ENCODE results near the gene F5.
"Not testable (repeated sequence)": the region's sequence is repeated elsewhere in the genome, so short reads cannot be mapped to it uniquely, and the experiment has no call there.

F5 gene

GRCh38 chr1:169538998-169539871 lies 47.0 kb downstream of the F5 start:
- DNase-seq = no peak

GRCh38 chr1:169534653-169535052 lies 51.6 kb downstream of the F5 start:
- no peak for DNase-seq

DNA sequence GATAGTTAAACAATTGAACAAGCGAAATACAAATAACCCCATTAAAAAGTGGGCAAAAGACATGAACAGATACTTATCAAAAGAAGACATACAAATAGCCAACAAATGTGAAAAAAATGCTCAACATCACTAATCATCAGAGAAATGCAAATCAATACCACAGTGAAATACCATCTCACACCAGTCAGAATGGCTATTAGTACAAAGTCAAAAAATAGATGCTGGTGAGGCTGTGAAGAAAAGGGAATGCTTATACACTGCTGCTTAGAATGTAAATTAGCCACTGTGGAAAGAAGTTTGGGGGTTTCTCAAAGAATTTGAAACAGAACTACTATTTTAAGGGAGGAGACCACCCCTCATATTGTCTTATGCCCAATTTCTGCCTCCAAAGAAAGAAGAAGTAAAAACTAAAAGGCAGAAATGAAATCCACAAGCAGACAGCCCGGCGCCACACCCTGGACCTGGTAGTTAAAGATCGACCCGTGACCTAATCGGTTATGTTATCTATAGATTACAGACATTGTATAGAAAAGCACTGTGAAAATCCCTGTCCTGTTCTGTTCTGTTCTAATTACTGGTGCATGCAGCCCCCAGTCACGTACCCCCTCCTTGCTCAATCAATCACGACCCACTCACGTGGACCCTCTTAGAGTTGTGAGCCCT lies 52.6 kb downstream of the F5 start:
- not testable (repeated sequence) for DNase-seq

GRCh38 chr1:169530448-169530847 lies 55.8 kb downstream of the F5 start:
- no peak for DNase-seq

DNA sequence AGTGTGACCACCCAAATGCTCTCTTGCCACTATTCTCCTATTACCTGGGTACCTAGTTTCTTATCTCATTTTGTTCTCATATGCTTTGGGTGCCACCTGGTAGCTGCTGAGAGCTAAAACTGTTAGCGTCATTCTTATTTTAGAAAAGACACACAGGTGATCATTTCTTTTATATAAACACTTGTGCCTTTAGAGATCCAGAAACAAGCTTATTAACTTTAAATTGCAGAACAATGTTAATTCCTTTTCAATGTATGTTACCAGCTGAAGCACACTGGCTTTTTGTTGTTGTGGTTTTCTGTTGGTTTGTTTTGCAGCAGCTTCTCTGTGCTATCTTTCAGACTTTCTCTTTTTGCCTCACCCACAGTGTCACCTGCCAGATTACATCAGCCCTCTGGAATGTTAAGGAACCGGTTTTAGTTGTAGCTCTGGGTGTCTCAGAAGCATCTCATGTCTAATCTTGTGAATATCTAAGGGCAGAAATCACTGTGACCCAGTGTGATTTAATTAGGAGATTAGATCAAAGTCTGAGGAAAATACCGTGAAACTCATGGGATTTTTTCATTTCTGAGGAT lies 57.1 kb downstream of the F5 start:
- DNase-seq = no peak

- no peak for DNase-seq
Observed at GRCh38 chr1:169528215-169529067, 57.8 kb downstream of the F5 start.

DNA sequence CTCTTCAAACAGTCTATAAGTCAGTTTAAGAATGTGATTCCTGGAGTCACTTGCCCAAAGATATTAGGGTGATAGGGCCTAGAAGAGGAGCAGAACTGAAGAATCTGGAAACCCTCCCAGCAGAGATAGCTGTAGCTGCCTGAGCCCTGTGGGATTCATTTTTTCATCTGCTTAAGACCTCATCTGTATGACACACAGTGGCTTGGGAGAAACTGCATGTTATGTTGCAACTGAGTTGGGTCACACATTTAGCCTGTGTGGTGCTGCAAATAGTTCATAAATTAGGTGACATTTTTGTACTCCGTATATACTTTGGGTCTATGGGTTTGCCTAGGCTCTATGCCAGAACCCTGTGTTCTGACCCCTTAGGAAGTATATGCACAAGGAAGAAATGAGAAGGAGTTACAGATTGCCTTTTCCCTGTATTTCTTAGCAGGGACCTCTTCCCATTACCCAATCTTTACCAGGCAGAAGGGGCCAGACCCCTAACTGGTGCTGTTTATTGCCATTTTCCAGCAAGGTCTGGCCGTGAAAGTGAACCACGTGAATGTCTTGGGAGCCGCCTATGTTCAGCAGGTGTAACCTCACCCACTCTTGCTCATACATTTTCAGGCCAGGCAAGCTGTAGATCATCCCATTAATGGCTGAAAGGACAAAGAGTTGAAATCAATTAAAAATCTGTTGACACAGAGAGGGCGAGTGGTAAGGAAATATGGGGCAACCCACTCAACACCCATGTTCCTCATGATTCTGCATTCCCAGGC lies 58.6 kb downstream of the F5 start:
- no peak for DNase-seq

DNA sequence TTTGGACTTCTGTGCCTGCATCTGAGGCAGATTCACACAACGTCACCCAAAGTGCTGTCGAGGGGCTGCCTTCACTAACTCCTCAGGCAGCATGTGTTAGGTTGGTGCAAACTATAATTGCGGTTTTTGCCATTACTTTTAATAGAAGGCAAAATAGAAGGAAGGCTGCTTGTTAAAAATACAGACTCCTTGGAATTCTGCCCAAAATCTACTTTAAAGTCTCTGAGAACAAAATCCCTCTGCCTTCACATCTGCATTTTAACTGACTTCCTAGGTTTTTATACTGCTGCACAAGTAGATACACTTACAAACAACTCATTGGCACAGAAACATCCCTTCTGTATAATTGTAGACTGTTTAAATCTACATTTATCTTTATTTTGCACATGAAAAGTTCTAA lies 59.3 kb downstream of the F5 start:
- DNase-seq = no peak

DNA sequence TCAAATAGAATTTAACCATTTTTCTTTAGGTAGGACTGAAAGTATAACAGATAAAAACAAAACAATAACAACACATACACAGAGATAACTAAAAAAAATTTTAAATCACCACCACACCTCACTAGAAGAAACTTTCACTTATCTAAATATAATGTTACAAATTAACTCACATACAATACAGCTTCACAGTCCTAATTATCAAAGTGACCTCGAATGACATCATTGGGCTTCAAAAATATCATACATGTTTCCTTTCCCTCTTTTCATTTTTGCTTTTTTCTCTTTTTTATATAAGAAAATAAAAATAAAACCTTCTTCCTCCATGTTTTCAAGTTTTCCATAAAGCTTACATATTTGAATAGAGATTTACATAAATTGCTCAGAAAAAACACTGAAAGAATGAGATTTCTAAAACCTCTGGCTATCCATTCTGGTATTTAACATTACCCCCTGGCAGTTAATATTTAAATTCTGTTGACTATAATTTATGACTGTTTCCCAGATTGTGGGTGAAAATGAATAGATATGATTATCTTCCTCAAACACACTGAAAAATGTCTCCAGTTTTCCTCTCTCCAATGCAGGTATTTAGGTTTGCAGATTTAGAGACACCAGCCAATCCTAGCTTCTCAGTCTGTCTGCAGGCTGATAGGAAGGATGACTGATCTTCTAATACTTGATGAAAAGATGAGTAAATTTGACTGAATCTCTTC lies 60.0 kb downstream of the F5 start:
- DNase-seq = no peak

DNA sequence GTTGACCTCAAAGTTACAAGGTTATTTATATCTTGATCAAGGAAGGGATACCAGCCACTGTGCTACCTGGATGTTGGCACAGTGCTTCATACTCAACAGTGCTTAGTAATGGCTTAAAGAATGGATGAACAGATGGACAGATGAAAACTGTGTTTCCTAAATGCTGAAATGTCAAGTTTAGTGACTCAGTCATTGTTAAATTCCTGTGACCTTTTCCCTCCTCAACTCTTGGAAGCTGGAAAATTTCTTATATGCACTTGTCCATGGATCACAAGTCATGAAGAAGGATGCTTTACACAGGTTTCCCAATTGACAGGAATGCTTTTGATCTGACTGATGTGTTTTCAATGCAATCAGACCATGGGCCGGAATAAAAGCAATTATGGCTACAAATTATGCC lies 60.9 kb downstream of the F5 start:
- no peak for DNase-seq

GRCh38 chr1:169523904-169524303 lies 62.4 kb downstream of the F5 start:
- no peak for DNase-seq

GRCh38 chr1:169521226-169521625 lies 65.1 kb downstream of the F5 start:
- DNase-seq = no peak

GRCh38 chr1:169517558-169518186 lies 68.6 kb downstream of the F5 start:
- no peak for DNase-seq

DNA sequence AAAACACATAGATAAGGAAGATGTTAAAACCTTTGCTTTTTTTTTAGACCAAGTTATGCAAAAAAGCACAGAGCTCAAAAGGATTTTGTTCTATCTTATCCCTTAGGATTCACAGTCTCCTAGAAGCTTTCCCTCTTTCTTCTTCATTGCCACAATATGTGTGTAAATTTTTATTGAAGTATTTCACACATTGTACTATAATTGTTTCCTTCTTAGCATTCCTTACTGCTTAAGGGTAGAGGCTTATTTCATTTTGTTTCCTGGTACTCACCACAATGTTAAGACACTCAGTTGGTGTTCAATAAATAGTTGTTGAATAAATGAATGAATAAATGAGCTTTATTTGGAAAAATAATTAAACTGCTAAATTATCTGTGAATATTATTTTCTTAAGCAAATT lies 70.6 kb downstream of the F5 start:
- DNase-seq = no peak

DNA sequence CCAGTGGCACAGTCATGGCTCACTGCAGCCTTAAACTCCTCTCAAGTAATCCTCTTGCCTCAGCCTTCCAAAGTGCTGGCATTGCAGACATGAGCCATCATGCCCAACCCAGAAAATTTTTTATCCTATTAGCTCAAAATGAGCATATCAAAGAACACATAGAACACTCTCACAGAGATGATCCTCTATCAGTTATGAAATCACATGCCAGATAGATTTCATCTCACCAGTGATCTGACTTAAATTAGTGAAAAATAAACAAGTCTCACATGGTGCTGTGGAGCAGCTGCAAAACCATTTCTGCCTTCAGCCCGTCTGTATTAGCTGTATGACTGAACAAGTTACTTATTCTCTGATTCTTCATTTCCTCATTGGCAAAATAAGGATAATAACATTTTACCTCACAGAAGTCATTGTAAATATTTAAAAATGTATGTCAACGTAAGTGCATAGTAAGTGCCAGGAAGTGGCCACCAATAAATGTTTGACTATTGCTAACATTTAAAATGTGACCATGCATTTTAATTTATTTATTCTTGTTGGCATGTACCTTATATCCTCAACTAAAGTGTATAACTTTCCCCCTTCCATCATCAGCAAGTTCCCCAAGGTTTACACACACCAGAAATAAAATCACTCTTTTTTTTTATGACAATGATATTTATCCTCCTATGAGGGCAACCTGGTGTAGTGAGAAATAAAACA lies 71.6 kb downstream of the F5 start:
- no peak for DNase-seq

DNA sequence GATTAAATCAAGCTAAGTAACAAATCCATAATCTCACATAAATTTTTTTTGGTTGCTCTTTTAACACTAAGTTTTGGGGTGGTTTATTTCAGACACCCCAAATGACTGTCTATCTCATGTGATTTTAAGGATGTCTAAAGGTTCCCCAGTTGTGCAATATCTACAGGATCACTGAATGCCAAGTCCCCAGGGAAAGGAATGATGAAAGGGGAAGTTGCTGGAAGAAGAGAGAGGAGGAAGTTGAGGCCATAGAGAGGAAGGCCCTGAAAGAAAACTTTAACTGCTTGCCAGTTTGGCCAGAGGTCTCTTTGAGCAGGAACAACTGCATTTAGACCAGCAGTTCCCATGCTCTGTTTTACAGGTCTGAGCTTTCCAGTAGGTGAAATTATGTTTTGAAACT lies 73.1 kb downstream of the F5 start:
- no peak for DNase-seq

- no peak for DNase-seq
Observed at GRCh38 chr1:169511316-169512005, 74.8 kb downstream of the F5 start.

DNA sequence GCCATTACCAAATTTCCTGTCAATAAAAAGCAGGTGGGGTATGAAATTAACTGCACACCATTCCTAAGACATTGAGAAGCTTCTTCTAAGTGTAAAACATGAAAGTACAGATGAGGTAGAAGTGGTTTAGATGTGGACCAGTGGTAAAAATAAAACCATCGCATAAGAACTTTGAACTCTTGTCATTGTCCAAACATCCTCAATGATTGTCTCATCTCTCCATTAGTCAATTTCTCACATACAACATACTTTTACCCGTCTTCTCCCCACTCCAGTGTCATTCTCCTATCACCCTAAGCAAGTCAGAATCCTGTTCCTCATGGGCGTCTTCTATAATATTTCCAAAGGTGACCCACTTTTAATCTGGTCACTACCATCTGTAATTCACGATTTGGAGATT lies 76.2 kb downstream of the F5 start:
- no peak for DNase-seq

DNA sequence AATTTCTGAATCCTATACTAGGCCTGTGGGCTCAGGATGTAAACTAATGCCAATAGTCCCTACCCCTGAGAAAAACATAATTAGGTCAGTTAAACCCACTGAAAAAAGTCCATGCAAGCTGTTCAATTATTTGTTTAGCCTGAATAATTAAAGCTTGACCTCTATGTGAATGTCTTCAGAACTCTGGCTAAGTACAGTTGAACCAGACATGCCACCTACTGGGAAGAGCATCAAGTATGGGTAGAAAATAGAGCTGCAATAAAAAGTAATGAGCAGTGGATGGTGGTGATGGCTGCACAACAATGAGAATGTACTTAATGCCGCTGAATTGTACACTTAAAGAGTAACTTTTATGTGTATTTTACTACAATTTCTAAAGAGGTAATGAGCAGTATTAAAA lies 76.9 kb downstream of the F5 start:
- no peak for DNase-seq
